GM10847 (cell line): ENCODE data around the gene C6orf47.

Experiments used
- POLR2A ChIP-seq: IDR thresholded peaks from 2 replicates; pipeline ENCODE4 v1.6.1; 2011; ENCODE audit not compliant: insufficient read length; ENCODE audit errors: extremely low read depth

C6orf47 gene

GRCh38 chr6:31691564-31692108, 31.1 kb upstream of the C6orf47 start:
- TF ChIP-seq POLR2A = no peak

GRCh38 chr6:31691078-31691463, 30.5 kb upstream of the C6orf47 start:
- TF ChIP-seq POLR2A = no peak

- TF ChIP-seq POLR2A = no peak
These were observed 29.9 kb upstream of the C6orf47 start for GRCh38 chr6:31690231-31691077.

GRCh38 chr6:31689249-31690110, 28.9 kb upstream of the C6orf47 start:
- no peak for TF ChIP-seq POLR2A

- no peak for TF ChIP-seq POLR2A
These were observed 27.5 kb upstream of the C6orf47 start for GRCh38 chr6:31687860-31688693.

GRCh38 chr6:31687321-31687720, 26.7 kb upstream of the C6orf47 start:
- TF ChIP-seq POLR2A = no peak

- TF ChIP-seq POLR2A = no peak
These were observed 25.9 kb upstream of the C6orf47 start for GRCh38 chr6:31686483-31686882.

- no peak for TF ChIP-seq POLR2A
These were observed 23.0 kb upstream of the C6orf47 start for GRCh38 chr6:31683591-31683990.

- TF ChIP-seq POLR2A = no peak
These were observed 20.6 kb upstream of the C6orf47 start for GRCh38 chr6:31681135-31681671.

GRCh38 chr6:31680226-31681134, 19.9 kb upstream of the C6orf47 start, which contains the start of gene LY6G5C:
Gene LY6G5C, minus strand, starts transcription at chr6:31681067. Its CDS starts 694 bp downstream, at chr6:31680373.
- TF ChIP-seq POLR2A = no peak

GRCh38 chr6:31677955-31678354, 17.4 kb upstream of the C6orf47 start:
- no peak for TF ChIP-seq POLR2A

GRCh38 chr6:31676904-31677303, 16.3 kb upstream of the C6orf47 start:
- TF ChIP-seq POLR2A = no peak

- no peak for TF ChIP-seq POLR2A
These were observed 15.8 kb upstream of the C6orf47 start for GRCh38 chr6:31676322-31676903.
